ENCODE data around the gene ASB11.

ASB11 gene

GRCh38 chrX:15271757-15272156 is 43.7 kb downstream of the ASB11 start:
- Histone ChIP-seq H3K4me1 (ENCODE audit: control insufficient read depth, insufficient read depth, low read length) (peaks cover 11% of the 10 kb centered on the region), H3K9me3 (ENCODE audit: control insufficient read depth, insufficient read depth, low read length) (no peaks in the 10 kb centered on the region), H3K36me3 (ENCODE audit: control insufficient read depth, insufficient read depth, low read length) (no peaks in the 10 kb centered on the region), H3K27me3 (ENCODE audit: control insufficient read depth, insufficient read depth, low read length) (0 out of 2 replicates have a peak, but pooled peaks cover 3% of the 10 kb centered on the region), H3K27ac (ENCODE audit: low read depth, low read length) (no peak overlapping the region), H3K4me3 (ENCODE audit: low read depth, low read length) (no peak overlapping the region), H3K9ac (ENCODE audit: low read depth, low read length) (no peak overlapping the region)

GRCh38 chrX:15269618-15270521 is 45.6 kb downstream of the ASB11 start, which contains the start of gene ASB9:
ASB9 (minus strand) TSS chrX:15270083; CDS start chrX:15269874, 209 bp downstream.
- H3K27ac ChIP-seq (ENCODE audit: low read depth, low read length), result no peak within 1 kb of the TSS
- H3K9me3 ChIP-seq (ENCODE audit: control insufficient read depth, insufficient read depth, low read length), result no peaks in the 10 kb centered on the region
- 0 out of 2 replicates have a peak, but pooled peaks cover 3% of the 10 kb centered on the region for H3K27me3 ChIP-seq (ENCODE audit: control insufficient read depth, insufficient read depth, low read length)
- H3K4me3 ChIP-seq (ENCODE audit: low read depth, low read length), result no peak within 1 kb of the TSS
- peaks cover 11% of the 10 kb centered on the region for H3K4me1 ChIP-seq (ENCODE audit: control insufficient read depth, insufficient read depth, low read length)
- no peaks in the 10 kb centered on the region for H3K36me3 ChIP-seq (ENCODE audit: control insufficient read depth, insufficient read depth, low read length)
- 0 out of 2 replicates have a peak within 1 kb of the TSS, but pooled peaks have one; percentile 5 for H3K9ac ChIP-seq (ENCODE audit: low read depth, low read length)

GRCh38 chrX:15269120-15269519 is 46.3 kb downstream of the ASB11 start:
- H3K4me1 ChIP-seq (ENCODE audit: control insufficient read depth, insufficient read depth, low read length), result peaks cover 11% of the 10 kb centered on the region
- 0 out of 2 replicates have a peak, but pooled peaks cover 3% of the 10 kb centered on the region for H3K27me3 ChIP-seq (ENCODE audit: control insufficient read depth, insufficient read depth, low read length)
- H3K27ac ChIP-seq (ENCODE audit: low read depth, low read length), result no peak overlapping the region
- no peaks in the 10 kb centered on the region for H3K36me3 ChIP-seq (ENCODE audit: control insufficient read depth, insufficient read depth, low read length)
- H3K4me3 ChIP-seq (ENCODE audit: low read depth, low read length), result no peak overlapping the region
- no peak overlapping the region for H3K9ac ChIP-seq (ENCODE audit: low read depth, low read length)
- H3K9me3 ChIP-seq (ENCODE audit: control insufficient read depth, insufficient read depth, low read length), result no peaks in the 10 kb centered on the region

GRCh38 chrX:15254852-15255251 is 60.6 kb downstream of the ASB11 start:
- no peak overlapping the region for H3K4me3 ChIP-seq (ENCODE audit: low read depth, low read length)

GRCh38 chrX:15245896-15246295 is 69.5 kb downstream of the ASB11 start:
- H3K27ac ChIP-seq (ENCODE audit: low read depth, low read length), result no peak overlapping the region
- no peaks in the 10 kb centered on the region for H3K4me1 ChIP-seq (ENCODE audit: control insufficient read depth, insufficient read depth, low read length)
- no peak overlapping the region for H3K9ac ChIP-seq (ENCODE audit: low read depth, low read length)
- H3K4me3 ChIP-seq (ENCODE audit: low read depth, low read length), result no peak overlapping the region
- H3K36me3 ChIP-seq (ENCODE audit: control insufficient read depth, insufficient read depth, low read length), result no peaks in the 10 kb centered on the region
- H3K27me3 ChIP-seq (ENCODE audit: control insufficient read depth, insufficient read depth, low read length), result no peaks in the 10 kb centered on the region
- H3K9me3 ChIP-seq (ENCODE audit: control insufficient read depth, insufficient read depth, low read length), result no peaks in the 10 kb centered on the region

More at GRCh38 chrX:15254852-15255251, 60.6 kb downstream of the ASB11 start:
- H3K27me3 ChIP-seq (ENCODE audit: control insufficient read depth, insufficient read depth, low read length), result peaks cover 3% of the 10 kb centered on the region; the same call in 1 of the 2 replicates
- H3K36me3 ChIP-seq (ENCODE audit: control insufficient read depth, insufficient read depth, low read length), result no peaks in the 10 kb centered on the region
- no peaks in the 10 kb centered on the region for H3K4me1 ChIP-seq (ENCODE audit: control insufficient read depth, insufficient read depth, low read length)
- H3K27ac ChIP-seq (ENCODE audit: low read depth, low read length), result no peak overlapping the region
- H3K9ac ChIP-seq (ENCODE audit: low read depth, low read length), result no peak overlapping the region
- H3K9me3 ChIP-seq (ENCODE audit: control insufficient read depth, insufficient read depth, low read length), result no peaks in the 10 kb centered on the region

- Histone ChIP-seq H3K9ac (ENCODE audit: low read depth, low read length) (no peak overlapping the region), H3K27ac (ENCODE audit: low read depth, low read length) (no peak overlapping the region), H3K27me3 (ENCODE audit: control insufficient read depth, insufficient read depth, low read length) (no peaks in the 10 kb centered on the region), H3K4me3 (ENCODE audit: low read depth, low read length) (no peak overlapping the region), H3K9me3 (ENCODE audit: control insufficient read depth, insufficient read depth, low read length) (no peaks in the 10 kb centered on the region), H3K36me3 (ENCODE audit: control insufficient read depth, insufficient read depth, low read length) (no peaks in the 10 kb centered on the region), H3K4me1 (ENCODE audit: control insufficient read depth, insufficient read depth, low read length) (no peaks in the 10 kb centered on the region)
Measured at GRCh38 chrX:15244421-15244820, 71.0 kb downstream of the ASB11 start.

GRCh38 chrX:15242899-15243555 is 72.4 kb downstream of the ASB11 start:
- H3K9ac ChIP-seq (ENCODE audit: low read depth, low read length), result no peak overlapping the region
- no peaks in the 10 kb centered on the region for H3K9me3 ChIP-seq (ENCODE audit: control insufficient read depth, insufficient read depth, low read length)
- no peaks in the 10 kb centered on the region for H3K4me1 ChIP-seq (ENCODE audit: control insufficient read depth, insufficient read depth, low read length)
- H3K4me3 ChIP-seq (ENCODE audit: low read depth, low read length), result no peak overlapping the region
- H3K27me3 ChIP-seq (ENCODE audit: control insufficient read depth, insufficient read depth, low read length), result no peaks in the 10 kb centered on the region; the same call in 1 of the 2 replicates
- H3K36me3 ChIP-seq (ENCODE audit: control insufficient read depth, insufficient read depth, low read length), result no peaks in the 10 kb centered on the region
- H3K27ac ChIP-seq (ENCODE audit: low read depth, low read length), result no peak overlapping the region

GRCh38 chrX:15241301-15241700 is 74.1 kb downstream of the ASB11 start:
- H3K9me3 ChIP-seq (ENCODE audit: control insufficient read depth, insufficient read depth, low read length), result no peaks in the 10 kb centered on the region
- H3K4me3 ChIP-seq (ENCODE audit: low read depth, low read length), result no peak overlapping the region
- no peaks in the 10 kb centered on the region for H3K36me3 ChIP-seq (ENCODE audit: control insufficient read depth, insufficient read depth, low read length)
- H3K27ac ChIP-seq (ENCODE audit: low read depth, low read length), result no peak overlapping the region
- H3K9ac ChIP-seq (ENCODE audit: low read depth, low read length), result no peak overlapping the region
- no peaks in the 10 kb centered on the region; the same call in 1 of the 2 replicates for H3K27me3 ChIP-seq (ENCODE audit: control insufficient read depth, insufficient read depth, low read length)
- no peaks in the 10 kb centered on the region for H3K4me1 ChIP-seq (ENCODE audit: control insufficient read depth, insufficient read depth, low read length)

GRCh38 chrX:15240414-15240813 is 75.0 kb downstream of the ASB11 start:
- no peaks in the 10 kb centered on the region for H3K9me3 ChIP-seq (ENCODE audit: control insufficient read depth, insufficient read depth, low read length)
- H3K36me3 ChIP-seq (ENCODE audit: control insufficient read depth, insufficient read depth, low read length), result no peaks in the 10 kb centered on the region
- H3K9ac ChIP-seq (ENCODE audit: low read depth, low read length), result no peak overlapping the region
- no peaks in the 10 kb centered on the region; the same call in 1 of the 2 replicates for H3K27me3 ChIP-seq (ENCODE audit: control insufficient read depth, insufficient read depth, low read length)
- H3K27ac ChIP-seq (ENCODE audit: low read depth, low read length), result no peak overlapping the region
- H3K4me3 ChIP-seq (ENCODE audit: low read depth, low read length), result no peak overlapping the region
- no peaks in the 10 kb centered on the region for H3K4me1 ChIP-seq (ENCODE audit: control insufficient read depth, insufficient read depth, low read length)

- H3K9ac ChIP-seq (ENCODE audit: low read depth, low read length), result no peak overlapping the region
- H3K27ac ChIP-seq (ENCODE audit: low read depth, low read length), result no peak overlapping the region
- no peaks in the 10 kb centered on the region; the same call in 1 of the 2 replicates for H3K27me3 ChIP-seq (ENCODE audit: control insufficient read depth, insufficient read depth, low read length)
- no peak overlapping the region for H3K4me3 ChIP-seq (ENCODE audit: low read depth, low read length)
- no peaks in the 10 kb centered on the region for H3K36me3 ChIP-seq (ENCODE audit: control insufficient read depth, insufficient read depth, low read length)
- no peaks in the 10 kb centered on the region for H3K4me1 ChIP-seq (ENCODE audit: control insufficient read depth, insufficient read depth, low read length)
- no peaks in the 10 kb centered on the region for H3K9me3 ChIP-seq (ENCODE audit: control insufficient read depth, insufficient read depth, low read length)
Measured at GRCh38 chrX:15236146-15236545, 79.3 kb downstream of the ASB11 start.

GRCh38 chrX:15235001-15235400 is 80.4 kb downstream of the ASB11 start:
- Histone ChIP-seq H3K9ac (ENCODE audit: low read depth, low read length) (no peak overlapping the region), H3K36me3 (ENCODE audit: control insufficient read depth, insufficient read depth, low read length) (no peaks in the 10 kb centered on the region), H3K27ac (ENCODE audit: low read depth, low read length) (no peak overlapping the region), H3K9me3 (ENCODE audit: control insufficient read depth, insufficient read depth, low read length) (no peaks in the 10 kb centered on the region), H3K4me3 (ENCODE audit: low read depth, low read length) (no peak overlapping the region), H3K27me3 (ENCODE audit: control insufficient read depth, insufficient read depth, low read length) (no peaks in the 10 kb centered on the region; the same call in 1 of the 2 replicates), H3K4me1 (ENCODE audit: control insufficient read depth, insufficient read depth, low read length) (no peaks in the 10 kb centered on the region)
